Fibroblast of lung (primary cell): ENCODE measurements around the gene CHMP4A. TPM values are rescaled to one million over a fixed set of nuclear protein-coding genes. Genes with fewer than 3 reads are reported as not detected.

Experiments
- DNase-seq, 2 donors: peaks; one replicate each; pipeline versions ENCODE4 v3.0.0 to v3.0.0-alpha.2; 2010; ENCODE audit warnings: low read depth in 2 of 2
- H2AFZ ChIP-seq: 2 replicates; pipeline ENCODE4 v1.5.1; 2012; ENCODE audit warnings: low read length, control low read depth, inconsistent platforms
- H3K27ac ChIP-seq: 2 replicates; pipeline ENCODE4 v1.5.1; 2011; ENCODE audit warnings: low read length, control low read depth; ENCODE audit not compliant: insufficient read depth
- H3K27me3 ChIP-seq: 2 replicates; pipeline ENCODE4 v1.5.1; 2011; ENCODE audit warnings: mild to moderate bottlenecking, low read length; ENCODE audit not compliant: control insufficient read depth, insufficient read depth
- H3K36me3 ChIP-seq: 2 replicates; pipeline ENCODE4 v1.5.1; 2011; ENCODE audit warnings: low read length; ENCODE audit not compliant: control insufficient read depth, insufficient read depth
- H3K4me1 ChIP-seq: 2 replicates; pipeline ENCODE4 v1.5.1; 2011; ENCODE audit warnings: low read length; ENCODE audit not compliant: control insufficient read depth, insufficient read depth; ENCODE audit errors: extremely low read depth
- H3K4me2 ChIP-seq: 2 replicates; pipeline ENCODE4 v1.5.1; 2011; ENCODE audit warnings: low read length, control low read depth; ENCODE audit not compliant: insufficient read depth; ENCODE audit errors: extremely low read depth
- H3K4me3 ChIP-seq, 4 experiments: fragments of 200-600 bp in 1 of 4; sonication (generic) in 1 of 4; replicated peaks in 1 of 4; 2 replicates each; pipeline ENCODE4 v1.5.1; 2011 to 2016; ENCODE audit warnings: low read length in 4 of 4, low read depth in 3 of 4, mild to moderate bottlenecking in 3 of 4, control low read depth in 2 of 4, inconsistent platforms in 1 of 4, mixed read lengths in 1 of 4; ENCODE audit not compliant: insufficient read depth in 1 of 4; ENCODE audit errors: control extremely low read depth in 1 of 4
- H3K79me2 ChIP-seq: 2 replicates; pipeline ENCODE4 v1.5.1; 2012; ENCODE audit warnings: mild to moderate bottlenecking, low read length, inconsistent platforms; ENCODE audit not compliant: control insufficient read depth, insufficient read depth
- H3K9ac ChIP-seq: 2 replicates; pipeline ENCODE4 v1.5.1; 2011; ENCODE audit warnings: mild to moderate bottlenecking, low read length, control low read depth; ENCODE audit not compliant: insufficient read depth
- H3K9me3 ChIP-seq: 2 replicates; pipeline ENCODE4 v1.5.1; 2012; ENCODE audit warnings: low read depth, low read length; ENCODE audit not compliant: control insufficient read depth, insufficient read depth
- H4K20me1 ChIP-seq: 2 replicates; pipeline ENCODE4 v1.5.1; 2011; ENCODE audit warnings: low read length; ENCODE audit not compliant: control insufficient read depth, insufficient read depth; ENCODE audit errors: extremely low read depth
- CTCF ChIP-seq, 2 donors: IDR thresholded peaks in 1 of 2; conservative IDR thresholded peaks in 1 of 2; 1 replicate in 1 of 2; 2 replicates in 1 of 2; pipeline ENCODE4 v1.5.1; 2011 to 2012; ENCODE audit warnings: low read length in 2 of 2, control low read depth in 1 of 2, inconsistent platforms in 1 of 2, low read depth in 1 of 2, mild to moderate bottlenecking in 1 of 2
- EZH2 ChIP-seq: IDR thresholded peaks from 2 replicates; pipeline ENCODE4 v1.5.1; 2012; ENCODE audit warnings: low read length, control low read depth, mild to moderate bottlenecking; ENCODE audit errors: missing control alignments
- polyA plus RNA-seq, 2 donors: library from polyadenylated mRNA; depleted of rRNA in 1 of 2; stranded (reverse) in 1 of 2; unstranded in 1 of 2; fragments of >200 nt; gene quantifications; 2 replicates each; pipeline ENCODE4 v1.2.1, GENCODE V29; 2011 to 2012; ENCODE audit warnings: missing spikeins in 1 of 2
- total RNA-seq: library from RNA; depleted of rRNA; stranded (reverse); fragments of >200 nt; gene quantifications from 2 replicates; pipeline ENCODE4 v1.2.1, GENCODE V29; 2014

Gene CHMP4A
- total and polyA plus RNA-seq, 2 donors (not counting 1 experiment from before 2014, with no cell fraction given), result 22.1 to 96.8 TPM

- Histone ChIP-seq H3K9ac (no peak overlapping the region), H3K36me3 (peaks cover 40% of the 10 kb centered on the region), H3K4me1 (peaks cover 10% of the 10 kb centered on the region), H3K27me3 (no peaks in the 10 kb centered on the region), H2AFZ (no peak overlapping the region), H3K9me3 (no peaks in the 10 kb centered on the region), H3K79me2 (peaks cover 19% of the 10 kb centered on the region), H3K27ac (peak overlapping the region; percentile 91), H3K4me3 (no peak overlapping the region), H4K20me1 (no peaks in the 10 kb centered on the region), H3K4me2 (no peak overlapping the region)
- TF ChIP-seq EZH2, result no peak
- no peak for TF ChIP-seq CTCF (conservative IDR thresholded peaks at IDR 0.05 in 1 of 2, IDR thresholded peaks at IDR 0.05 in 1 of 2; ENCODE audit: low read depth in 1 of 2, low read length in 2 of 2)
- no peak for DNase-seq
Measured at GRCh38 chr14:24160499-24160849, 52.8 kb downstream of the CHMP4A start.

DNA sequence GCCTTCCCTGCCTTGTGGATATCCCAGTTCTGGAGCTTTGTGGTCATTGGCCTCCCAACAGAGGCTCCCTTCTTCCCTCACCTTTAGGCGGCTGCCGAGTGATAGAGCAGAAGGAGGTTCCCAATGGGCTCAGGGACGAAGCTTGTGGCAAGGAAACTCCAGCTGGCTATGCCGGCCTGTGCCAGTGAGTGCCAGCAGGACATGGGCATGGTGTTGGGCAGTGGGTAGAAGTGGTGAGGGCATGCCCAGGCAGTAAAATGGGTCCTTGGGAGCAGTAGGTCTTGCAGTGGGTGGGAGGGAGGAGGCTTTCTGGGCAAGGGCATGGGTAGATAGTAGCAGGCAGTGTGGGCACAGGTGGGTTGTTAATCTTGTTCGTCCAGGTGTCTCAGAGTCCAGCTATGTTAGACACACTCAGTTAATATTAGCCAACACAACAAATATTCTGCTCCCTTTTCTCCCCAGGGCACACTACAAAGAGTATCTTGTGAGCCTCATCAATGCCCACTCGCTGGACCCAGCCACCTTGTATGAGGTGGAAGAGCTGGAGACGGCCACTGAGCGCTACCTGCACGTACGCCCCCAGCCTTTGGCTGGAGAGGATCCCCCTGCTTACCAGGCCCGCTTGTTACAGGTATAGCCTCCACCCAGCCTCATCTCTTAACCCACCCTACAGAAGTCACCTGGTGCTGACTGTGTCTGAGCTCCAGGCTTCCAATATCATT is 53.4 kb downstream of the CHMP4A start:
- peaks cover 19% of the 10 kb centered on the region for H3K79me2 ChIP-seq
- no peaks in the 10 kb centered on the region for H4K20me1 ChIP-seq
- no peak overlapping the region for H3K4me3 ChIP-seq
- no peak overlapping the region for H3K27ac ChIP-seq
- no peak for TF ChIP-seq CTCF (conservative IDR thresholded peaks at IDR 0.05 in 1 of 2, IDR thresholded peaks at IDR 0.05 in 1 of 2; ENCODE audit: low read depth in 1 of 2, low read length in 2 of 2)
- no peak for TF ChIP-seq EZH2
- H3K27me3 ChIP-seq, result no peaks in the 10 kb centered on the region
- DNase-seq, result no peak
- H3K9ac ChIP-seq, result no peak overlapping the region
- peaks cover 10% of the 10 kb centered on the region for H3K4me1 ChIP-seq
- H3K4me2 ChIP-seq, result no peak overlapping the region
- peaks cover 36% of the 10 kb centered on the region for H3K36me3 ChIP-seq
- no peaks in the 10 kb centered on the region for H3K9me3 ChIP-seq
- H2AFZ ChIP-seq, result no peak overlapping the region

Other genes starting within 250 kb of the CHMP4A start
Only the 30 nearest of the 34 such genes appear.
- 0.17 and 0.26 TPM in 2 replicates for gene CARMIL3, start 161.5 kb downstream of the CHMP4A start, total RNA-seq
- gene CARMIL3, start 161.5 kb downstream of the CHMP4A start, polyA plus RNA-seq, result 0.11 TPM in 1 of 2 replicates, not detected in the other
- not detected in 2 replicates for gene CPNE6, start 141.9 kb downstream of the CHMP4A start, total RNA-seq
- not detected in 2 replicates for gene CPNE6, start 141.9 kb downstream of the CHMP4A start, polyA plus RNA-seq
- 33.9 and 71.3 TPM in 2 replicates for gene PCK2, start 119.2 kb downstream of the CHMP4A start, total RNA-seq
- gene PCK2, start 119.2 kb downstream of the CHMP4A start, polyA plus RNA-seq, result 12.7 and 15.9 TPM in 2 replicates
- gene DCAF11, start 98.7 kb downstream of the CHMP4A start, total RNA-seq, result 52.9 and 68.0 TPM in 2 replicates
- 18.4 and 21.7 TPM in 2 replicates for gene DCAF11, start 98.7 kb downstream of the CHMP4A start, polyA plus RNA-seq
- 0.77 and 0.99 TPM in 2 replicates for gene NRL, start 98.5 kb downstream of the CHMP4A start, total RNA-seq
- 0.45 and 0.49 TPM in 2 replicates for gene NRL, start 98.5 kb downstream of the CHMP4A start, polyA plus RNA-seq
- under 0.01 TPM in 1 of 2 replicates, not detected in the other for gene FITM1, start 82.8 kb downstream of the CHMP4A start, total RNA-seq
- gene FITM1, start 82.8 kb downstream of the CHMP4A start, polyA plus RNA-seq, result not detected in 2 replicates
- 172 and 177 TPM in 2 replicates for gene PSME1, start 77.3 kb downstream of the CHMP4A start, total RNA-seq
- 221 and 266 TPM in 2 replicates for gene PSME1, start 77.3 kb downstream of the CHMP4A start, polyA plus RNA-seq
- 12.3 and 18.0 TPM in 2 replicates for gene EMC9, start 71.9 kb downstream of the CHMP4A start, total RNA-seq
- gene EMC9, start 71.9 kb downstream of the CHMP4A start, polyA plus RNA-seq, result 6.6 and 10.2 TPM in 2 replicates
- gene PSME2, start 66.9 kb downstream of the CHMP4A start, total RNA-seq, result 82.7 and 148 TPM in 2 replicates
- gene PSME2, start 66.9 kb downstream of the CHMP4A start, polyA plus RNA-seq, result 132 and 175 TPM in 2 replicates
- 25.4 and 30.3 TPM in 2 replicates for gene RNF31, start 66.0 kb downstream of the CHMP4A start, total RNA-seq
- gene RNF31, start 66.0 kb downstream of the CHMP4A start, polyA plus RNA-seq, result 9.2 and 14.8 TPM in 2 replicates
- gene IRF9, start 52.2 kb downstream of the CHMP4A start, total RNA-seq, result 110 and 142 TPM in 2 replicates
- 70.4 and 79.9 TPM in 2 replicates for gene IRF9, start 52.2 kb downstream of the CHMP4A start, polyA plus RNA-seq
- 0.51 and 1.8 TPM in 2 replicates for gene REC8, start 41.4 kb downstream of the CHMP4A start, total RNA-seq
- 1.5 and 2.2 TPM in 2 replicates for gene REC8, start 41.4 kb downstream of the CHMP4A start, polyA plus RNA-seq
- 22.6 and 25.3 TPM in 2 replicates for gene IPO4, start 24.7 kb downstream of the CHMP4A start, total RNA-seq
- 12.4 and 27.8 TPM in 2 replicates for gene IPO4, start 24.7 kb downstream of the CHMP4A start, polyA plus RNA-seq
- gene TM9SF1, start 18.0 kb downstream of the CHMP4A start, total RNA-seq, result 49.6 and 61.6 TPM in 2 replicates
- gene TM9SF1, start 18.0 kb downstream of the CHMP4A start, polyA plus RNA-seq, result 60.9 and 65.1 TPM in 2 replicates
- under 0.01 and 0.17 TPM in 2 replicates for gene TSSK4, start 7.8 kb downstream of the CHMP4A start, total RNA-seq
- gene TSSK4, start 7.8 kb downstream of the CHMP4A start, polyA plus RNA-seq, result not detected in 2 replicates
- gene MDP1, start 2.6 kb upstream of the CHMP4A start, total RNA-seq, result 13.6 and 22.1 TPM in 2 replicates
- gene MDP1, start 2.6 kb upstream of the CHMP4A start, polyA plus RNA-seq, result 14.4 TPM in 2 replicates
- 140 and 145 TPM in 2 replicates for gene NEDD8, start 18.9 kb upstream of the CHMP4A start, total RNA-seq
- 441 and 587 TPM in 2 replicates for gene NEDD8, start 18.9 kb upstream of the CHMP4A start, polyA plus RNA-seq
- 128 and 147 TPM in 2 replicates for gene GMPR2, start 19.4 kb upstream of the CHMP4A start, total RNA-seq
- 68.3 and 80.2 TPM in 2 replicates for gene GMPR2, start 19.4 kb upstream of the CHMP4A start, polyA plus RNA-seq
- 54.7 and 61.4 TPM in 2 replicates for gene TINF2, start 29.1 kb upstream of the CHMP4A start, total RNA-seq
- gene TINF2, start 29.1 kb upstream of the CHMP4A start, polyA plus RNA-seq, result 42.6 and 47.7 TPM in 2 replicates
- gene TGM1, start 49.7 kb upstream of the CHMP4A start, total RNA-seq, result 0.51 and 0.83 TPM in 2 replicates
- 1.3 and 1.4 TPM in 2 replicates for gene TGM1, start 49.7 kb upstream of the CHMP4A start, polyA plus RNA-seq
- 14.1 and 21.0 TPM in 2 replicates for gene RABGGTA, start 58.1 kb upstream of the CHMP4A start, total RNA-seq
- 15.1 and 19.4 TPM in 2 replicates for gene RABGGTA, start 58.1 kb upstream of the CHMP4A start, polyA plus RNA-seq
- 6.9 and 10.7 TPM in 2 replicates for gene DHRS1, start 86.3 kb upstream of the CHMP4A start, total RNA-seq
- 21.0 and 24.5 TPM in 2 replicates for gene DHRS1, start 86.3 kb upstream of the CHMP4A start, polyA plus RNA-seq
- gene NOP9, start 86.4 kb upstream of the CHMP4A start, total RNA-seq, result 16.2 and 16.7 TPM in 2 replicates
- gene NOP9, start 86.4 kb upstream of the CHMP4A start, polyA plus RNA-seq, result 8.0 and 13.5 TPM in 2 replicates
- 0.33 and 0.51 TPM in 2 replicates for gene CIDEB, start 94.5 kb upstream of the CHMP4A start, total RNA-seq
- gene CIDEB, start 94.5 kb upstream of the CHMP4A start, polyA plus RNA-seq, result 0.35 and 0.42 TPM in 2 replicates
- gene LTB4R2, start 96.7 kb upstream of the CHMP4A start, total RNA-seq, result 1.3 and 1.8 TPM in 2 replicates
- 0.23 and 0.28 TPM in 2 replicates for gene LTB4R2, start 96.7 kb upstream of the CHMP4A start, polyA plus RNA-seq
- gene LTB4R, start 98.0 kb upstream of the CHMP4A start, total RNA-seq, result 0.66 and 1.0 TPM in 2 replicates
- gene LTB4R, start 98.0 kb upstream of the CHMP4A start, polyA plus RNA-seq, result 0.49 and 0.62 TPM in 2 replicates
- 1.3 and 7.4 TPM in 2 replicates for gene ADCY4, start 121.6 kb upstream of the CHMP4A start, total RNA-seq
- gene ADCY4, start 121.6 kb upstream of the CHMP4A start, polyA plus RNA-seq, result 0.43 and 1.4 TPM in 2 replicates
- 0.26 and 0.33 TPM in 2 replicates for gene RIPK3, start 126.5 kb upstream of the CHMP4A start, total RNA-seq
- 0.20 and 0.34 TPM in 2 replicates for gene RIPK3, start 126.5 kb upstream of the CHMP4A start, polyA plus RNA-seq
- gene NFATC4, start 154.7 kb upstream of the CHMP4A start, total RNA-seq, result 33.1 and 59.9 TPM in 2 replicates
- 23.8 and 27.1 TPM in 2 replicates for gene NFATC4, start 154.7 kb upstream of the CHMP4A start, polyA plus RNA-seq
- gene NYNRIN, start 185.5 kb upstream of the CHMP4A start, total RNA-seq, result 8.2 and 16.2 TPM in 2 replicates
- gene NYNRIN, start 185.5 kb upstream of the CHMP4A start, polyA plus RNA-seq, result 7.2 and 7.7 TPM in 2 replicates